ENCODE results near the gene PPP1R15A.
A peak's percentile ranks its signal among the peaks of the same experiment; 100 is the strongest.
"Not testable (repeated sequence)": the region's sequence is repeated elsewhere in the genome, so short reads cannot be mapped to it uniquely, and the experiment has no call there.

Gene PPP1R15A

GRCh38 chr19:48915757-48916156 is 43.5 kb downstream of the PPP1R15A start:
- no peak for DNase-seq

- DNase-seq: no peak
These were observed 45.9 kb downstream of the PPP1R15A start for GRCh38 chr19:48918071-48918470.

- no peak for DNase-seq
These were observed 46.6 kb downstream of the PPP1R15A start for GRCh38 chr19:48918801-48919247.

GRCh38 chr19:48919271-48919670 is 47.0 kb downstream of the PPP1R15A start:
- DNase-seq: not testable (repeated sequence)

GRCh38 chr19:48920949-48921348 is 48.7 kb downstream of the PPP1R15A start:
- no peak for DNase-seq

GRCh38 chr19:48921721-48922500 is 49.7 kb downstream of the PPP1R15A start:
- no peak for DNase-seq

GRCh38 chr19:48922548-48923490 is 50.6 kb downstream of the PPP1R15A start:
- no peak for DNase-seq

- DNase-seq: peak; percentile 80
These were observed 53.1 kb downstream of the PPP1R15A start for GRCh38 chr19:48925240-48925843.
